Transverse colon (tissue), 4 donors: ENCODE data around the gene CPNE1. TPM values are rescaled to one million over a fixed set of nuclear protein-coding genes. Genes with fewer than 3 reads are reported as not detected.

Experiments used
- DNase-seq: peaks from one replicate; pipeline ENCODE4 v3.0.0-alpha.2; 2019
- H3K27ac ChIP-seq, 4 donors: fragments of 200-600 bp; sonication (generic); 2 replicates each; pipeline ENCODE4 v1.5.1; 2016 to 2018; ENCODE audit warnings: inconsistent platforms in 4 of 4
- H3K27me3 ChIP-seq: fragments of 200-600 bp; sonication (generic); 2 replicates; pipeline ENCODE4 v1.5.1; 2017; ENCODE audit warnings: inconsistent platforms
- H3K36me3 ChIP-seq, 4 donors: fragments of 200-600 bp; sonication (generic); 2 replicates each; pipeline ENCODE4 v1.5.1; 2017 to 2019; ENCODE audit warnings: inconsistent platforms in 4 of 4
- H3K4me1 ChIP-seq, 4 donors: fragments of 200-600 bp; sonication (generic); 2 replicates each; pipeline ENCODE4 v1.5.1; 2017 to 2020; ENCODE audit warnings: inconsistent platforms in 4 of 4
- H3K4me3 ChIP-seq, 4 donors: fragments of 200-600 bp; sonication (generic); 1 replicate in 1 of 4; 2 replicates in 3 of 4; pipeline versions ENCODE4 v1.5.1 to v1.6.1; 2017 to 2019; ENCODE audit warnings: inconsistent platforms in 4 of 4
- H3K9me3 ChIP-seq, 2 donors: fragments of 200-600 bp; sonication (generic); 2 replicates each; pipeline ENCODE4 v1.5.1; 2017 to 2019; ENCODE audit warnings: inconsistent platforms in 2 of 2
- EP300 ChIP-seq: sonication (generic); formaldehyde crosslinking; IDR thresholded peaks from one replicate; pipeline ENCODE4 v1.6.1; 2017; ENCODE audit warnings: antibody characterized with exemption, low read depth
- POLR2A ChIP-seq: fragments of 450-650 bp; IDR thresholded peaks from one replicate; pipeline ENCODE4 v1.6.1; 2016; ENCODE audit warnings: antibody characterized with exemption, mild to moderate bottlenecking, moderate library complexity
- POLR2AphosphoS5 ChIP-seq, 3 donors: sonication (generic); formaldehyde crosslinking; IDR thresholded peaks; one replicate each; pipeline ENCODE4 v1.6.1; 2016; ENCODE audit warnings: antibody characterized with exemption in 3 of 3
- WGBS, 2 donors: methylation state at CpG; one replicate each; pipeline ENCODE4 v1.1.5; 2018; ENCODE audit warnings: low coverage in 1 of 2; 5-methylcytosine and 5-hydroxymethylcytosine counted together
- in situ Hi-C, 4 donors: fragments of 200-750 bp; cut with MboI; loops; one replicate each; pipeline versions ENCODE4 v1.15.0 to v1.15.1; 2017; ENCODE audit warnings: low sequenced_read_pairs in 3 of 4, low pct_ligation_motif_present in 1 of 4, low pct_unique_long_range_greater_than_20kb in 1 of 4
- intact Hi-C: fragments of 100-400 bp; cut with DNase I; formaldehyde crosslinking; loops from one replicate; pipeline ENCODE4 v1.15.1; 2023; ENCODE audit warnings: low total_unique reads
- total RNA-seq, 4 donors: library from RNA; depleted of rRNA; stranded (reverse); fragments of >200 nt; gene quantifications; one replicate each; pipeline ENCODE4 v1.1.0, GENCODE V29; 2016
- TF ChIP-seq, protein P1 (sequence below), 5 experiments: fragments of 200-600 bp in 3 of 5; fragments of 450-650 bp in 2 of 5; sonication (generic) in 3 of 5; IDR thresholded peaks; 1 replicate in 2 of 5; 2 replicates in 3 of 5; pipeline ENCODE4 v1.5.1; 2016 to 2017; ENCODE audit warnings: antibody characterized with exemption in 5 of 5, inconsistent platforms in 3 of 5, mild to moderate bottlenecking in 2 of 5, moderate library complexity in 1 of 5

CPNE1 gene
- total RNA-seq, 4 donors from 2014 or later, result 67.7 to 225 (median 132) TPM

DNA sequence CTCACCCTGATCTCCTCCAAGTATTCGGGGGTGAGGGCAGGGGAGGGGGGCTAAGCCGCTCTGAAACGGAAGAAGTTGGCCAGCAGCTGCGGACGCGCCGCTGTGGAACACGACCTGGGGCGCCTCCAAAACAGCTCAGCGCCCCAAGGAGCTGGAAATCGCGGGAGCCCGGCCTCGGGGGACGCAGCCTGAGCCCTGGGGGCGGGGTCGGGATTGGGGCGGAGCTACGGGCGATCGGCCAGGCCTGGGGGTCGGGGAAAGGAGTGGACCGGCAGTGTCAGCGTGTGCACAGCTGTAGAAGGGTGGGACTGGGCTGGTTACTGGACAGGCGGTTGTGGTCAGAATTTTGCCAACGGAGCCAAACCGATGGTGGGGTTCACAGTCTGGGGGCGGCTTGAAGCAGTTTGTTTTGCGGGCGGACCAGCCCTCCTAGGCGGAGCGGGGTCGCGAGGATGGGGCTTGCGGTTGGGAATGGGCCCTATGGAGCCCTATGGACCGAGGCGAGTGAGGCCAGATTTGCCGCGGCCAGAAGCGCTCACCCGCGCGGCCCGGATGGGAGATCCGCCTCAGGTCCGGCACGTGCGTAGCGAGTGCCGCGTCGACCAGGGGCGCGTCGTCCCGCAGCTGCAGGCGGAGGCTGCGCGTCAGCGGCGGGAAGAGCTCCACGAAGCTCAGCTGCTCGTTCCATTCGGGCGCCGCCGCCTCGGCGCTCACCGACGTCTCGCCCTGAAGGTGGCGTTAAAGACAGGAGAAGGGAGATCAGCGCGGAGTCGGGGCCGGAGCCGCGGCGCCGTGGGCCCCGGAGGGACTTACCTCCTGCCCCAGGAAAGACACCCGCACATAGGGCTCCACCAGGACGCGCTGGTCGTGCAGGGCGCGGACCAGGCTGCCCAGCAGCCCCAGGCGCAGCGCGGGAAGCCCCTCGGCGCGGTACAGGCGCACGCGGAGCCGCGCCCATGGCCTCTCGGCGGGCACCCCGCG, 63.4 kb downstream of the CPNE1 start:
- in situ Hi-C loops, result no loop called here
- 4% methylated on average over 48 of the region's 103 CpGs; no CpG with 5 or more reads in 1 of the 2 donors for WGBS, 2 donors
- Histone ChIP-seq H3K36me3 (no peaks in the 10 kb centered on the region), H3K4me1 (peaks cover 7 to 18% (median 15%) of the 10 kb centered on the region in 4 donors), H3K4me3 (peak overlapping the region; percentile 14 to 55 (median 32)), H3K27me3 (peaks cover 19% of the 10 kb centered on the region), H3K27ac (peak overlapping the region in 3 of 4 donors; percentile 24 to 33 (median 30)), H3K9me3 (no peaks in the 10 kb centered on the region)
- TF ChIP-seq, protein P1, sequence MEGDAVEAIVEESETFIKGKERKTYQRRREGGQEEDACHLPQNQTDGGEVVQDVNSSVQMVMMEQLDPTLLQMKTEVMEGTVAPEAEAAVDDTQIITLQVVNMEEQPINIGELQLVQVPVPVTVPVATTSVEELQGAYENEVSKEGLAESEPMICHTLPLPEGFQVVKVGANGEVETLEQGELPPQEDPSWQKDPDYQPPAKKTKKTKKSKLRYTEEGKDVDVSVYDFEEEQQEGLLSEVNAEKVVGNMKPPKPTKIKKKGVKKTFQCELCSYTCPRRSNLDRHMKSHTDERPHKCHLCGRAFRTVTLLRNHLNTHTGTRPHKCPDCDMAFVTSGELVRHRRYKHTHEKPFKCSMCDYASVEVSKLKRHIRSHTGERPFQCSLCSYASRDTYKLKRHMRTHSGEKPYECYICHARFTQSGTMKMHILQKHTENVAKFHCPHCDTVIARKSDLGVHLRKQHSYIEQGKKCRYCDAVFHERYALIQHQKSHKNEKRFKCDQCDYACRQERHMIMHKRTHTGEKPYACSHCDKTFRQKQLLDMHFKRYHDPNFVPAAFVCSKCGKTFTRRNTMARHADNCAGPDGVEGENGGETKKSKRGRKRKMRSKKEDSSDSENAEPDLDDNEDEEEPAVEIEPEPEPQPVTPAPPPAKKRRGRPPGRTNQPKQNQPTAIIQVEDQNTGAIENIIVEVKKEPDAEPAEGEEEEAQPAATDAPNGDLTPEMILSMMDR (IDR thresholded peaks at IDR 0.05), result peak; percentile 14 to 51 (median 44)
- TF ChIP-seq POLR2AphosphoS5 (IDR thresholded peaks at IDR 0.05) (peak in 1 of 3 donors; percentile 64), POLR2A (no peak)
- intact Hi-C loops, result loop anchor here (10.0 kb wide), 1 partner anchor 94 kb away; the partner anchor contains the start of genes NFS1 and ROMO1
- peak; percentile 86 for DNase-seq

DNA sequence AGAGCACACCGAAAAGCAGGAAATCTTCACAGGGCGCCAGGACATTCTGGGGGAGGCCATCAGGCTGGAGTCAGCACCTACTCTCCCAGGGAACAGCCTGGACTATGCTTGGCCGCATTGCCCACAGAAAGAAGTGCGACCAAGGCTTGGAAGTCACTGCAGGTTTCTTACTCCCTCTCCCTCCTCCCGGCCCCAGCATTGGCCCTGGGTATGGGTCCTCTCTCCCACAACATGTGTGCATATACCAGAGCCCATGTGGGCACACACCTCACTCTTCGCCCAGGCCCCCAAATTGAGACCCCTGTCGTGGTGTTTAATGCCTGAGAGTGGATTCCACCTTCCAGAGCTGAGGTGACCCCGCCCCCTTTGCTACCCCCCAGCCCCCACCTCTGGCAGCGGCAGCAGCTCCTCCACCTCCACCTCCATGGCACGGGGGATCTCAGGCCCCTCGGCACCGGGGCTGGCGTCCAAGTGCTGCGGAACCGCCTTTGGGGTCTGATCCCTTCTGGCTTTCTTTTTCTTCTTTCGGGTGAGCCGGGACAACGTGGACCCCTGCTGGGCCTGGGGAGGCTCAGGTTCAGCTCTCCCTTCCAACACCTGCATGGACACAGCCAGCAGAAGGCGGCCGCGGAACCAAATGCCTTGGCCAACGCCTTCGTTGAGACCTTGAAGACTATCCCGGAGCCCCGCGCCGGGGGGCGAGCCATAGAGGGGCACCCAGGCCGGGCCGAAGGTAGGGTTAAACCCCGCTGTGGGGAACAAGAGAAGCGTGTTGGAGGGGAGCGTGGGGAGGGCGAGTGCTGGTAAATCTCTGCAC, 64.3 kb downstream of the CPNE1 start:
- Histone ChIP-seq H3K27ac (peak overlapping the region in 1 of 4 donors; percentile 33), H3K9me3 (no peaks in the 10 kb centered on the region), H3K36me3 (no peaks in the 10 kb centered on the region), H3K27me3 (peaks cover 19% of the 10 kb centered on the region), H3K4me1 (peaks cover 7 to 18% (median 15%) of the 10 kb centered on the region in 4 donors), H3K4me3 (peak overlapping the region; percentile 14 to 55 (median 32))
- intact Hi-C loops (loop anchor here (10.0 kb wide), 1 partner anchor 94 kb away; the partner anchor contains the start of genes NFS1 and ROMO1), in situ Hi-C loops (no loop called here)
- 53 to 100% methylated on average over 1 to 30 of the region's 34 CpGs for WGBS, 2 donors
- TF ChIP-seq EP300 (no peak), POLR2A (no peak), POLR2AphosphoS5 (IDR thresholded peaks at IDR 0.05) (no peak)
- TF ChIP-seq, protein P1 (IDR thresholded peaks at IDR 0.05), result no peak
- no peak for DNase-seq

DNA sequence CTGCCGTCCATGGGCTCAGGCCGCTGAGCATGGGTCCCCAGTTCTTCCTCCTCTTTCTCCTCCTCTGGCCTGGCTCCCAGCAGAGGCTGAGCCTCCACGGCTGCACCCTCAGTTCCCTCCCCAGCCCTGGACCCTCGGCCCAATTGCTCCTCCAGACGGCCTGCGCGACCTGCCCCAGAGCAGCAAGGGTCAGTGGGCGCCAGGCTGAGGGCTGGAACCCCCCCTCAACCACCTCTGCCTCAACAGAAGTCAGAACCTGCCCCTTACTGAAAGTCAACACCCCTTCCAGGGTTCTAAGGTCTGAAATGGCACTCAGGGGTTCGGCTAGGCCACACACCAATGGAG, 65.0 kb downstream of the CPNE1 start:
- DNase-seq, result no peak
- no peaks in the 10 kb centered on the region for H3K9me3 ChIP-seq
- no peak overlapping the region for H3K4me3 ChIP-seq
- peaks cover 19% of the 10 kb centered on the region for H3K27me3 ChIP-seq
- WGBS, 2 donors, result 97% methylated on average over 9 of the region's 9 CpGs; no CpG with 5 or more reads in 1 of the 2 donors
- TF ChIP-seq, protein P1 (IDR thresholded peaks at IDR 0.05), result no peak
- TF ChIP-seq POLR2A (no peak), POLR2AphosphoS5 (IDR thresholded peaks at IDR 0.05) (no peak), EP300 (no peak)
- no peak overlapping the region for H3K27ac ChIP-seq
- H3K36me3 ChIP-seq, result no peaks in the 10 kb centered on the region
- in situ Hi-C loops, result no loop called here
- H3K4me1 ChIP-seq, result peaks cover 7 to 18% (median 15%) of the 10 kb centered on the region in 4 donors
- intact Hi-C loops, result loop anchor here (10.0 kb wide), 1 partner anchor 95 kb away; the partner anchor contains the start of genes NFS1 and ROMO1
